ENCODE data around the gene VIP. TPM values are rescaled to one million over a fixed set of nuclear protein-coding genes. Genes with fewer than 3 reads are reported as not detected.

The VIP gene
- total RNA-seq, 3 donors from 2014 or later, result not detected

DNA sequence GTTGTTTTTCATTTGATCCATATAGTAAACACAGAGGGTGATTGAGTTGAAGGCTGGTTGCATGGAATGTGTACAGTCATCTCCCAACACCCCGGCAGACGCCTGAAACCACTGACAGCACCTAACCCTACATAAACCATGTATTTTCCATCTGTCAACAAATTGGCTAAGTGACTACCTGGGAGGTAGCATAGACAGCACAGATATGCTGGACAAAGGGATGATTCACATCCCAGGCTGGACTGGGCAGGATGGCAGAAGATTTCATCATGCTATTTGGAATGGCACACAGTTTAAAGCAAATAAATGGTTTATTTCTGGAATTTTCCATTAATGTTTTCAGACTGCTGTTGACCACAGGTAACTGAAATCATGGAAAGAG, 4.4 kb upstream of the VIP start:
- Mint-ChIP-seq H3K27me3 (ENCODE audit: low read depth) (peaks cover 2% of the 10 kb centered on the region), H3K4me3 (no peak overlapping the region), H3K36me3 (ENCODE audit: insufficient read depth) (no peaks in the 10 kb centered on the region), H3K4me1 (ENCODE audit: low read depth) (no peaks in the 10 kb centered on the region), H3K9me3 (no peaks in the 10 kb centered on the region)
- no peak for DNase-seq
- no peak for ATAC-seq

DNA sequence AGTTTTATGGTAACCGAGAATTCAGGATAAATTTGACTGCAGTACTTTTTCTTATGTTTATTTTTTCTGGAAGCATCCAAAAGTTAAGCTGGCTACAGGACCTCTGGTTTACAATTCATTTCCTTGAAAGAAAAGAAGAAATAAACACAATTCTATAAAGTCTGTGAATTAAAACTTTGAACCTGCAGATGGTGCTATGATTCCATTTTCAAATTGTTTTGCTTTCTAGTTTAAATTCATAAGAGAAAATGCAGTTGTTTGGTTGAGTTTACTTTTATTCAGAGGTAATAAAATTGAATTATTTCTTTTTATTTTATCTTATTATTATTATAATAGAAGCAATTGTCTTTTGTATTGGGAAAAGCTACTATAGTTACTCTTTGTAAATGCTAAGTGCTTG, 1.8 kb upstream of the VIP start:
- H3K9me3 Mint-ChIP-seq, result no peaks in the 10 kb centered on the region

DNA sequence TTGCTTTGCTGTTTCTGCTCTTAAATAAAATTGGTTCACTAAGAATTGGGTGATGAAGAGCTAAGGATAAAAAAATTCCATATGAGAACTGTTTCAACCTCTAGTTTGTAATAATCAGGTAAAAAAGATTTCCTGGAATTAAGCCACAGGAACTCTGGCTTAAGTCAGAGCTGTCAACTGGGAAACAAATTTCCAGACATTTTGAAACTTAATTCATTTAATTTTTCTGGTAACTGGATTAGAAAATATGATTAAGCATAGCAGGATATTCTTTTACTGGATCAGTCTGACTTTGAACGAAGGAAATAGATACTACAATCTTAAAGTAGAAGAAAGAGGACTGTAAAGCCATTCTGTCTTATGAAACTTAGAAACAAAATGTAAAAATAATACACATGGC, 1.3 kb upstream of the VIP start:
- no peaks in the 10 kb centered on the region for H3K4me1 Mint-ChIP-seq (ENCODE audit: low read depth)

More for the DNA sequence above, 1.8 kb upstream of the VIP start:
- ATAC-seq (no peak), DNase-seq (no peak)
- H3K4me3 Mint-ChIP-seq, result no peak overlapping the region
- no peaks in the 10 kb centered on the region for H3K4me1 Mint-ChIP-seq (ENCODE audit: low read depth)
- H3K27me3 Mint-ChIP-seq (ENCODE audit: low read depth), result peaks cover 2% of the 10 kb centered on the region
- no peaks in the 10 kb centered on the region for H3K36me3 Mint-ChIP-seq (ENCODE audit: insufficient read depth)

DNA sequence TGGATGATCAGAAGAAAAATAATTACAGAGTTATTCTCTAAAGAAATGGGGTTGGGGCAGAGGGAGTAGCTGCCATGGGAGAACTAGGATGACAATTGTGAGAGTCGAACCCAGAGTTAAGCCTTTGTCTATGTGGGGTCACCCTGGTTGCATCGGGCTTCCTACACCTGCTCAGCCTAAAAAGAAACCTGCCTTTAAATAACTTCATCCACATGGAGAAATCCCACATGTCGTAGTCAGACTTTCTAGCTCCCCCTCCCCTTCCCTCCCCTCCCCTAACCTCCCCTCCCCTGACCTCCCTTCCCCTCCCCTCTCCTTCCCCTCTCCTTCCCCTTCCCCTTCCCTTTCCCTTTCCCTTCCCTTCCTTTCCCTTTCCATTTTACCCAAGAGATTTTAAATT, 14.7 kb downstream of the VIP start:
- no peak for DNase-seq
- H3K9me3 Mint-ChIP-seq, result peaks cover 2% of the 10 kb centered on the region
- H3K4me3 Mint-ChIP-seq, result no peak overlapping the region
- H3K27me3 Mint-ChIP-seq (ENCODE audit: low read depth), result no peaks in the 10 kb centered on the region
- no peaks in the 10 kb centered on the region for H3K4me1 Mint-ChIP-seq (ENCODE audit: low read depth)
- ATAC-seq, result no peak
- no peaks in the 10 kb centered on the region for H3K36me3 Mint-ChIP-seq (ENCODE audit: insufficient read depth)

More for the DNA sequence above, 1.3 kb upstream of the VIP start:
- H3K4me3 Mint-ChIP-seq, result no peak overlapping the region
- DNase-seq (no peak), ATAC-seq (no peak)
- peaks cover 2% of the 10 kb centered on the region for H3K27me3 Mint-ChIP-seq (ENCODE audit: low read depth)
- H3K9me3 Mint-ChIP-seq, result no peaks in the 10 kb centered on the region
- H3K36me3 Mint-ChIP-seq (ENCODE audit: insufficient read depth), result no peaks in the 10 kb centered on the region

DNA sequence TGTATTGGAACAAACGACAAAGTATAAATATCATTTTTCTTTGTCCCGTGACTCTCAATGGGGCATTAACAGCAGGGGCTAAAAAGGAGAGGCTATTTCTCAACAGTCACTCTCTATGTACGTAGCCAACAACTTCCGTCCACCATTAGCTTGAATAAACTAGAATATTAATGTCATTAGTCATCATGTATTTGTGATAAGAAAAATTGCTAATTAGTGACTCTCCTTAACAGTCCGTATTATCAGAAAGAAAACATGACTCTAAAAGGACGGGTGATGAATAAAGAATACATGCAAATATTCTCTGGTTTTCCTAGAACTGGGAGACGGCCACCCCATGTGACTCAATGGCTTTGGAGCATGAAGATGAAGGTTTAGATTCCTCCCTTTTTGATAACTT, 18.6 kb downstream of the VIP start:
- H3K4me3 Mint-ChIP-seq, result no peak overlapping the region
- DNase-seq (no peak), ATAC-seq (no peak)
- no peaks in the 10 kb centered on the region for H3K4me1 Mint-ChIP-seq (ENCODE audit: low read depth)
- no peaks in the 10 kb centered on the region for H3K27me3 Mint-ChIP-seq (ENCODE audit: low read depth)
- H3K36me3 Mint-ChIP-seq (ENCODE audit: insufficient read depth), result no peaks in the 10 kb centered on the region
- no peaks in the 10 kb centered on the region for H3K9me3 Mint-ChIP-seq

DNA sequence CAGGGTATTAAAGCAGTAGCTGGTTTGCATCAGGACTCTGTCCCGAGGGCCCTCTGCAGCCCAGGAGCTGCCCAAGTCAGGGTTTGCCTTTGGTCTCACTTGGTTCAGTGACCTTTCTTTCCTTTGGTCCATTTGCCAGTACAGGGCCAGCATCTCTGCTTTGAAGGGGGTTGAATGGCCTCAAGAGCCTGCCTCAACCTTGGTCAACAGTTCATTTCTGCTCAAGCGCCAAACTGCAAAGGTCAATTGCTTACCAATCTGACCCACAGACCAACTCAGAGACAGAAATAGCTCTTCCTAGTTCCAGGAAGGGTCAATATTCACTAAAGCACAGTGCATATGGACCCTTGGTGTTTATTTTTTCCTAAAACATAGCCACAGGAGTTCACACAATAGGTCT, 19.4 kb downstream of the VIP start:
- no peaks in the 10 kb centered on the region for H3K9me3 Mint-ChIP-seq
- DNase-seq (no peak), ATAC-seq (no peak)
- H3K36me3 Mint-ChIP-seq (ENCODE audit: insufficient read depth), result no peaks in the 10 kb centered on the region
- no peak overlapping the region for H3K4me3 Mint-ChIP-seq
- no peaks in the 10 kb centered on the region for H3K27me3 Mint-ChIP-seq (ENCODE audit: low read depth)
- no peaks in the 10 kb centered on the region for H3K4me1 Mint-ChIP-seq (ENCODE audit: low read depth)

DNA sequence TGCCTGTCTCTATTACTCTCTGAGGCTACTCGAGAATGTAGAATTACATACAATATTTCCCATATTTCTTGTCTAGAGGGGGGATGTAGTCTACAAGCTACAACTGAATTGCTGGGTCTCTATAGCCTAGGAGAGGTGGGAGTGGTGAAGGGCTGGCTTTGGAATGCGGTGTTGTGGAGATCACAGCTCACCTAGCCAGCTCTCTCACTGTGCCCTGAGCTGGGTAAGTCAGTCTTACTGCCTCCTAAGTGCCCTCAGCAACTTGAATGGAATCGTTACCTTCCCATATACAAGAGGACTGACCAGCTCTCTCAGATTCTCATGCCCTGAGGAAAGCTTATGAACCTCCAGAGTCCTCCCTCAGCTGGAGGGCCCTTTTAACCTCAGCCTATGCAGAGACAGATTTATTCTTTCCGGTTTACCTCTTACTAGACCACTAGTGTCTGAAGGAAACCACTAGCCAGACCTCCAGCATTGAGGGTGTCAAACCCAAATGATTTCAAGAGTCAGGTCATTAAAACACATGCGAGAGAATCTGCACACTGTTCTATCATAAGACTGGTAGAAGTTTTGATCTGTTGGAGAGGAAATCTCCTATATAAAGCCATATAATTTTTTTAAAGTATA, 20.6 kb downstream of the VIP start:
- Mint-ChIP-seq H3K4me1 (ENCODE audit: low read depth) (no peaks in the 10 kb centered on the region), H3K4me3 (no peak overlapping the region), H3K36me3 (ENCODE audit: insufficient read depth) (no peaks in the 10 kb centered on the region), H3K9me3 (no peaks in the 10 kb centered on the region), H3K27me3 (ENCODE audit: low read depth) (no peaks in the 10 kb centered on the region)
- ATAC-seq, result no peak
- DNase-seq, result no peak

DNA sequence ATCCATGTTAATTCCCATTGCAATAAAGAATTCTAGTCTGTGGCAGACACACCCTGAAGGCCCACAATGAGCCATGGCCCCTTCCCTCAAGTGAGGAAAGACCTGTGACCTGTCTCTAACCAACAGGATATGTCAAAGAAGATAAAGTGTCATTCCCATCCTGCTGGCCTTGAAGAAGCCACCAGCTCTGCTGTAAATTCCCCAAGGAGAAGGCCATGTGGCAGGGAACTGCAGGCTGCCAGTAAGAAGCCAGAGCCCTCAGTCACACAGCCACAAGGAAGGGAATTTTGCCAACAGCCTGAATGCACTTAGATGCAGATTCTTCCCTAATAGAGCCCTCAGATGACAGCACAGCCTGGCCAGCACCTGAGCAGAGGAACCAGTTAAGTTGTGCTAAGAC, 24.8 kb downstream of the VIP start:
- no peaks in the 10 kb centered on the region for H3K4me1 Mint-ChIP-seq (ENCODE audit: low read depth)
- no peak overlapping the region for H3K4me3 Mint-ChIP-seq
- DNase-seq, result no peak
- ATAC-seq, result no peak
- no peaks in the 10 kb centered on the region for H3K9me3 Mint-ChIP-seq
- H3K27me3 Mint-ChIP-seq (ENCODE audit: low read depth), result no peaks in the 10 kb centered on the region
- no peaks in the 10 kb centered on the region for H3K36me3 Mint-ChIP-seq (ENCODE audit: insufficient read depth)

DNA sequence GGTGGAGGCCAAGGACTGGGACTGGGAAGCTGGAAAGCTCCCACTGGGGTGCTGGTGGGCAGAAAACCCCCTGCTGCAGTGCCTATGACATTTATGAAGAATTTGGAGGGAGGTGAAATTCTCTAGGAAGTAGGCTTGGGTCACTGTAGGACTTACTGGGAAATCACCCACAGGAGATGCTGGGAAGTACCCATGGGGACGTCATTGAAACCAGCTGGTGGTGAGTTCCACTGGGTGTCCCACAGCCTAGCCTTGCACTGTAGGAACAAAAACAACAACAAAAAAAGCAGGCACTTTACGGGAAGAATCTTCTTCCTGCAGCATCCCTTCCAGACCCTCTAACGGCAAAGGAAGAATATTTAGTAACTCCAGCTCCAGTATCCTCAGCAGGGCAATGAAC, 26.2 kb downstream of the VIP start:
- Mint-ChIP-seq H3K4me1 (ENCODE audit: low read depth) (no peaks in the 10 kb centered on the region), H3K4me3 (no peak overlapping the region), H3K9me3 (no peaks in the 10 kb centered on the region), H3K36me3 (ENCODE audit: insufficient read depth) (no peaks in the 10 kb centered on the region), H3K27me3 (ENCODE audit: low read depth) (no peaks in the 10 kb centered on the region)
- ATAC-seq (no peak), DNase-seq (no peak)

DNA sequence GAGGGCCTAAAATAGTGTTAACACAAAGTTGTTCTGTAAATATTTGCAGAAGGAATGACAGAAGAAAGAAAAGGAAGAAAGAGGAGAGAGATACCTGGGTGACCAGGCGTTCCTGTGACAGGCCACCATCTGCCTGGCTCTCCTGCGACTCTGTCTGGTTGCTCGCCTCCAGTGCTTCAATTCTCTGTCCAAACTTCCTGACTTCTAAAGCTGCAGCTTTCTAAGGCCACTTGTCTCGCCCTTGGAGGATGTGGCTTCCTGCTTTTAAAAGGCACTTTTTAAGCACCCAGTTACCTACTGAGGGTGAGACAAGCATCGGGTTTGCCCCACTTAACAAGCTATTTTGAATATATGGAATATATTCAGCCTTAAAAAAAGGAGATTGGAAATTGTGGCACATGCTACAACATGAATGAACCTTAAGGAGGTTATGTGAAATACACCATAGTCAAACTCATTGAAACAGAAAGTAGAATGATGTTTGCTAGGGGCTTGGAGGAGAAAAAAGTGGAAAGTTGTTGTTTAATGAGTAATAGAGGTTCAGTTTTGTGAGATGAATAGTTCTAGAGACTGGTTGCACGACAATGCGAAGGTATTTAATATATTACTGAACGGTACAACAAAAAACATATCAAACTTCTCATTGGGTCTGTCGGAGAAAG, 32.8 kb downstream of the VIP start:
- no peaks in the 10 kb centered on the region for H3K27me3 Mint-ChIP-seq (ENCODE audit: low read depth)
- no peaks in the 10 kb centered on the region for H3K9me3 Mint-ChIP-seq
- ATAC-seq (no peak), DNase-seq (no peak)
- no peaks in the 10 kb centered on the region for H3K4me1 Mint-ChIP-seq (ENCODE audit: low read depth)
- no peaks in the 10 kb centered on the region for H3K36me3 Mint-ChIP-seq (ENCODE audit: insufficient read depth)
- H3K4me3 Mint-ChIP-seq, result no peak overlapping the region

DNA sequence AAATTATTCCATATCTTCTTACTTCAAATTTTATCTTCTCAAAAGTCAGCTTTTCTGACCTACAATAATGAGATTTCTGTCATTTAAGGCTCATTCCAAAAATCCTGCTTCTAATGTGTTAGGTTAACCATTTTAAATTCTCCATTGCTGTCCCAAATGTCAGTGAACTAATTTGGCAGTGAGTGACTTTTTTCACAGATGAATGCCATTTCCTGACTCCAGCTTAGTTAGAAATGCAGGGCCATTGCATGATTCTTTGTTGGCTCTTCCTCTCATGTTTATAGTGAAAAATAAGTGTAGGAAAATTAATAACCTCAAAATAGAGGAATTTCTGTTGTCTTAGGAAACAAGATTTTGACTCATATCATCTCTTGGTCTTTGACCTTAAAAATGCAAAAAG, 44.1 kb downstream of the VIP start:
- ATAC-seq (no peak), DNase-seq (no peak)
- H3K27me3 Mint-ChIP-seq (ENCODE audit: low read depth), result peaks cover 10% of the 10 kb centered on the region
- H3K9me3 Mint-ChIP-seq, result no peaks in the 10 kb centered on the region
- H3K36me3 Mint-ChIP-seq (ENCODE audit: insufficient read depth), result no peaks in the 10 kb centered on the region
- H3K4me1 Mint-ChIP-seq (ENCODE audit: low read depth), result no peaks in the 10 kb centered on the region
- H3K4me3 Mint-ChIP-seq, result no peak overlapping the region

DNA sequence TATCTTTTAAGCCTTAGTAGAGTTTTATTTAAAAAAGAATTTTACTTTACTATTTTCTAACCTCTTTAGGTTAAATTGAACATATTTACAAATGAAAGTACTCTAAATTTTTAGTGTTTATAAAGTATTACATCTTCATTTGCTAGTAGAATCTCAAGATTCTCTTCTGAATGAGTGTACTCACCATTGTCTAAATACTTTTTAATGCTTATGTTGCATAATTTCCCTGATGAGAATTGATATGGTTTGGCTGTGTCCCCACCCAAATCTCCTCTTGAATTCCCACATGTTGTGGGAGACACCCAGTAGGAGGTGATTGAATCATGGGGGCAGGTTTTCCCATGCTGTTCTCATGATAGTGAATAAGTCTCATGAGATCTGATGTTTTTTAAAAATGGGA, 53.6 kb downstream of the VIP start:
- ATAC-seq (no peak), DNase-seq (no peak)
- no peaks in the 10 kb centered on the region for H3K9me3 Mint-ChIP-seq
- peaks cover 11% of the 10 kb centered on the region for H3K27me3 Mint-ChIP-seq (ENCODE audit: low read depth)
- H3K4me1 Mint-ChIP-seq (ENCODE audit: low read depth), result no peaks in the 10 kb centered on the region
- no peaks in the 10 kb centered on the region for H3K36me3 Mint-ChIP-seq (ENCODE audit: insufficient read depth)
- no peak overlapping the region for H3K4me3 Mint-ChIP-seq

Other genes starting within 250 kb of the VIP start
- 10 to 100 TPM; 11.0 to 16.1 (median 11.1) TPM for gene SYNE1, start 113.4 kb upstream of the VIP start, total RNA-seq
- gene MYCT1, start 52.9 kb upstream of the VIP start, total RNA-seq, result not detected
- 10 to 100 TPM in 2 of 3 donors, 1 to 10 TPM in 1; 9.7 to 10.6 (median 10.0) TPM for gene FBXO5, start 232.2 kb downstream of the VIP start, total RNA-seq

Data from activated T-cell treated with anti-CD3 and anti-CD28 coated beads, Interleukin-2, amount 50 U/mL, for 4 hours (primary cell).